T-helper 2 cell treated with Interferon-gamma antibody and Interleukin-4, amounts not matched to agents 5 μg/mL and 100 μg/mL, for 36 hours (primary cell): ENCODE measurements around the gene ADGRL3.

ENCODE experiments used
- DNase-seq: peaks from one replicate; pipeline ENCODE4 v3.0.0; 2021; ENCODE audit warnings: low spot score
- H3K27ac Mint-ChIP-seq: one replicate; pipeline ENCODE4 v1.8.0; 2021; ENCODE audit warnings: mild to moderate bottlenecking, mixed read lengths
- H3K27me3 Mint-ChIP-seq: one replicate; pipeline ENCODE4 v1.8.0; 2021; ENCODE audit warnings: low read depth, mixed read lengths
- H3K36me3 Mint-ChIP-seq: one replicate; pipeline ENCODE4 v1.8.0; 2021; ENCODE audit warnings: low read depth, mixed read lengths
- H3K4me1 Mint-ChIP-seq: one replicate; pipeline ENCODE4 v1.8.0; 2021; ENCODE audit warnings: low read depth, mixed read lengths
- H3K4me3 Mint-ChIP-seq: one replicate; pipeline ENCODE4 v1.8.0; 2022; ENCODE audit warnings: mild to moderate bottlenecking, moderate library complexity, mixed read lengths
- H3K9me3 Mint-ChIP-seq: one replicate; pipeline ENCODE4 v1.8.0; 2021; ENCODE audit warnings: mixed read lengths

ADGRL3 gene

DNA sequence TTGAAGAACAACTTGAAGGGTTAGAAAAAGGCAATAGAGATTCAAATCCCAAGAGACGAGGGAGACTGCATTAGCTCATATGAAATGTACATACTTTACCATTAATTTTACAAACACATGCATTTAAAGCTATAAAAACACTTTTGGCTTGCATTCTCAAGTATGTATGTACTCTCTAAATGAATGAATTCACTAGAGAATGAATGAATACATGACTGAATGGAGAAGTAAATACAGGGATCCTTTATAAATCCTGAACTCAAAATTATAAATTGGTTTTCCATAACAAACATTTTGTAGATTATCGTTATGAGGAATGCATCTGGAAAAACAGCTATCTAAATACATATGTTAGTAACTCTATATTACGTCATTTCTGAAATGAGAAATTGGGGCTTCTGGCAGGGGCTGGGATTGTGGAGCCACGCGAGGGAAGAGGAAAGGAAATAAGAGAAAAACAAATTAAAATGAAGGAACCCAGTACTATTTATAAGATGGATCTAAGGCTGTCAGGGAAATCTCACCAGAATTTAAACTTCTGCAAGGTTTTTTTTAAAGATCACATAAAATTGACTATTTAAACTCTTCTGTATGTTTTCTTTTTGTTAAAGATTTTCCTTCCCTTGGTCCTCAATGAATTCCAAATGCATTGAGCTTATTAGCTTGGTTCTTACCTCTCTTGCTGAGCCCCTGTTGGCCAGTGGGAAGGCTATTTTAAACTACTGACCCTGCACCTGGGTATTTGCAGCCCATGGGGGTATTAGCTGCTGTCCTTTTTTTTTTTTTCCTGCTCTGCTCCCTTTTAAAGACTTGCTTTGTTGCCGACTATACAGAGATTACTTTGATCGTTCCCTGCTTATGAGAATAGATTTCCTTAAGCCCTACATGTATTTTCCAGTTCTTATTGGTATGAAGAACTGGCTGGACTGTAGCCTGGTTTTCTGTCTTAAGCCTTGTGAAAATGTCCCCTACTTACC, 207.8 kb downstream of the ADGRL3 start:
- peaks cover 6% of the 10 kb centered on the region for H3K9me3 Mint-ChIP-seq
- no peaks in the 10 kb centered on the region for H3K4me1 Mint-ChIP-seq
- no peak overlapping the region for H3K4me3 Mint-ChIP-seq
- no peak for DNase-seq
- no peaks in the 10 kb centered on the region for H3K36me3 Mint-ChIP-seq
- no peaks in the 10 kb centered on the region for H3K27me3 Mint-ChIP-seq
- no peak overlapping the region for H3K27ac Mint-ChIP-seq

DNA sequence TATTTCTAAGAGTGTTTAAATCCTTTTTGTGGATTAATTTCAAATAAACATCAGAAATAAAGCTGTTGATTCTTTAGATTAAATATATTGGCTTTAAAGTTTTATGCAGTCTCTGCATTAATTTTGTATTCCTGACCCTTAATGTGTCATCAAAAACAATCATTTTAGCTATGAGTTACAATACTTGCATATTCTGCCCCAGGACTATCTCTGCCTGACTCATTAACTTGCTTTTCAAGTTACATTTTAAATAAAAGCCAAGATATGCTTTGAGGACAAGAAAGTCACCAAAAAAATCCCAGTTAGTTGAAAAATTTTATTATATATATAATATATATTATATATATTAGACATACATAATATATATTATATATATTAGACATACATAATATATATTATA, 208.7 kb downstream of the ADGRL3 start:
- no peak for DNase-seq
- Mint-ChIP-seq H3K27me3 (no peaks in the 10 kb centered on the region), H3K9me3 (peaks cover 9% of the 10 kb centered on the region), H3K36me3 (no peaks in the 10 kb centered on the region), H3K4me1 (no peaks in the 10 kb centered on the region), H3K4me3 (no peak overlapping the region), H3K27ac (no peak overlapping the region)

DNA sequence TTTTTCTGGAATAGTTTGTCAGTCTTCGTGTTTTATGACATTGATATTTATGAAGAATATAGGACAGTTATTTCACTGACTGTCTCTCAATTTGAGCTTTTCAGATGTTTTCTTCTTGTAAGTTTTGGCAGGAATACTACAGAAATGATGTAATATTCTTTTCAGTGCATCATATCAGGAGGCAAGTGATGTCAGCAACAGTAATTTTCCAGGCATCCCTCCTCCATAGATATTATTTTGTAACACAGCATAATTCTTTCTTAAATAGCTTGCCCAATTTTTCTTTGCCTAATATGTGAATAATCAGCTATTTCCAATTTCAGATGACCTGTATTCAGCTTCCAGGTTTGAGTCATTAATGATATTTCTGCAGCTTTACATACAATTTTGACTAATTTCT, 211.1 kb downstream of the ADGRL3 start:
- Mint-ChIP-seq H3K36me3 (no peaks in the 10 kb centered on the region), H3K27me3 (no peaks in the 10 kb centered on the region), H3K9me3 (peaks cover 9% of the 10 kb centered on the region), H3K27ac (no peak overlapping the region), H3K4me3 (no peak overlapping the region), H3K4me1 (no peaks in the 10 kb centered on the region)
- DNase-seq, result no peak

DNA sequence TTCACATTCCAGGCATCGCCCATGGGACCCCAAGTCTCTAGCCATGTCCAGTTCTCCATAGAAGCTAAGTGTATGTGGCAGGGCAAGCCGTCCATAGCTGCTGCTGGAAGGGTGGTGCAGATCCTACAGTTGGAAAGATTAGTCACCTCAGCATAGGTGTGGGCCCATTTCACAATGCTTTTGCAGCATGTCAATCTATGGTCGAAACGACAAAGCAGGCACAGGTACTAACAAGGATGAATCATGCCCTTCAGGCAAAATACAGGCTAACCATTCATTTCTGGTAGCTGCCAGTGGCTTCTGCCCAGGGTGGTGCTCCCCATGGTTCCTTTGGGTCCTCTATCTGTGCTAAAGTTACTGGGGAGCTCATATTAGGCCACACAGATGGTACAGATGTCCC, 225.2 kb downstream of the ADGRL3 start:
- Mint-ChIP-seq H3K9me3 (peaks cover 20% of the 10 kb centered on the region), H3K36me3 (no peaks in the 10 kb centered on the region), H3K27ac (no peak overlapping the region), H3K4me3 (no peak overlapping the region), H3K4me1 (no peaks in the 10 kb centered on the region), H3K27me3 (no peaks in the 10 kb centered on the region)
- no peak for DNase-seq

DNA sequence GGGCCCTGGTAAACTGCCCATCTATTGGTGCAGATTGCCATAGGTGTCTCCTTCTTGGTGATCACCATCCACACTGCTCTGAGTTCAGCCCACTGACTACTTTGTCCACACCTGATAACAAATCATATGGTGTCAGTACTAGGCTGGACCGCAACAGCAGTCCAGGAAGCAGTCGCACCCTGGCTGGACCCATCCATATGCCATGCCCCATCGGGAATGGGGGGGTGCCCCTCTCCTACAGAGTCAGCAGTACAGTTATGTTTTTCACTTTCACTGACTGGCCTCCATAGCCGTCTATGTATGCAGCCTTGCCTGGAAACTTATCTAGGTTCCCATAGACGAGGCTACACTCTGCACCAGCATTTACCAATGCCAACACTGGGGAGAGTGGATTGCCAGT, 226.1 kb downstream of the ADGRL3 start:
- Mint-ChIP-seq H3K9me3 (peaks cover 20% of the 10 kb centered on the region), H3K4me3 (no peak overlapping the region), H3K27me3 (no peaks in the 10 kb centered on the region), H3K36me3 (no peaks in the 10 kb centered on the region), H3K27ac (no peak overlapping the region), H3K4me1 (no peaks in the 10 kb centered on the region)
- no peak for DNase-seq

DNA sequence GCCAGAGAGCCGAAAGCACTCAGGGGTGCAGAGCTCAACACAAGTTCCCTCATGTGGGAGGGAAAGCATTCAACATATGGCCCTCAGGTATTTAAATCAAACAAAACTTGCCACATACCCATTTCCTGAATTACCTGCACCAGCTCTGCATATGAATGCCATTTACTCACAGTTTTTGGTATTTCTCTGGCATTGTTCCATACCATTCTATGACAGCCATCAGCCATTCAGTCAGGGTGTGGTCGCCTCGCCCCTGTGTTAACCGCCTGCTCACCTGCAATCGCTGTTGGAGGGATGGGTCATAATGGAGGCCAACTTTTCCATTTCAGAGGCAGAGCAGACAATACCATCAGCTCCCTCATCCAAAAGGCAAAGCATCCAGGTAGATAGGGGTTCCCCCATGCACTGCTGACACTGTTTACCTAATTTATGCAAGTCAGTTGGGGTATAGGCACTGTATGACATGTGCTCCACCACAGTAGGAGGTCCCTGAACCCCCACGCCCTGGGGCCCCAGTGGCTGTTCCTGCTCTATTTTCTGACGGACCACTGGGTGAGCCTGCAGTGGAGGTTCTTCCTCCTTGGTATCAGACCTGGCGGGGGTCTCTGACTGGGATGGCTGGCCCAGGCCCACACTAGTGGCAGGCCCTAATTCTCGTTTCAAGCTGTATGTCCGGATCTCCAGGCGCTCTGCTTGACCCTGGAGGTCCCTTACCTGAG, 227.1 kb downstream of the ADGRL3 start:
- Mint-ChIP-seq H3K9me3 (peaks cover 15% of the 10 kb centered on the region), H3K4me1 (no peaks in the 10 kb centered on the region), H3K27ac (no peak overlapping the region), H3K36me3 (no peaks in the 10 kb centered on the region), H3K4me3 (no peak overlapping the region), H3K27me3 (no peaks in the 10 kb centered on the region)
- DNase-seq, result no peak

DNA sequence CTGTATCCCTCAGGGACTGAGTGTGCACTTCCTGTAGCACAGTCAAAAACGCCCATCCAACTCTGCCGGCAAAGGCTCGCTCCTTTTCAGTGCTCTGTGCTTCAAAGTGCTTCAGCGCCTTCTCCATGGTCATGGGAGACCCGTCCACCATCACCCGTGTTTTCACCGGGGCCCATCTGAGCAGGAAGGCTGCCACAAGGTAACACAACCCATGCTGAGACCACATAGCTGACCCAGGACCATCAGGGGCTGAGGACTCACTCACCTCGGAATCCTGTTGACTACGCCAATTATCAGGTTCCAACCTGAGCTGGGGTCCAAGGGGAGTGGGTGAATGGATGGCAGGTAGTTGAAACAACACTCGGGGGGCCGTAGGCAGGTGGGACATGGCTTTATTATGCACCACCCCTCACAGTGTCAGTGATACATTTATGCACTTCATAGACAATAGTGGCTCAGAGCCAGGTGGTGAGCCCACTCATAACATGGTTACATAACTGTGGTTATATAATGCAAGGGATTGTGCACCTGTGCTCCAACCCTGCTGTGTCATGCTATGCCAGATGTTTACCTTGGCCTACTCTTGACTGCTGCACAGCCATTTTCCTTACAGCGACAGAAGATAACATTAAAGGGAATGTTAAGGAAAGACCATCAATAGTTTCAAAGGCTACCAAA, 227.8 kb downstream of the ADGRL3 start:
- Mint-ChIP-seq H3K36me3 (no peaks in the 10 kb centered on the region), H3K4me1 (no peaks in the 10 kb centered on the region), H3K4me3 (no peak overlapping the region), H3K27ac (no peak overlapping the region), H3K27me3 (no peaks in the 10 kb centered on the region), H3K9me3 (peaks cover 15% of the 10 kb centered on the region)
- DNase-seq, result no peak

DNA sequence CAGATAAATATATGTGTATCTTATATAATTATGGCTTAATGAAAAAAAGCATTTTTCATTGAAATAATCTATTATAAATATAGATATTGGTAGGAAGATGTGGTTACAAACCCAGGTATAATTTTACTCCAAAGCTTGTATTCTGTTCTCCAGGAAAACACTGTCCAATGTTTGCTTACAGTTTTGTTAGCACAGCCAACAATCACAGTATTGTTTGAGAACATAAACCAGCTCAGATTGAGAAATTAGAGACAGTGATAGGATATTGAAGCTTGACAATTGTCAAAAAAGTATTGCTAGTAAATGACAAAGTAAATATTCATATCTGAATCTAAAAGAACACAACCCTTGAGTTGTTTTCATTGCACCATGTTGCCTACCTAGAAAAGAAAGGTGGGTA, 228.8 kb downstream of the ADGRL3 start:
- DNase-seq, result no peak
- peaks cover 14% of the 10 kb centered on the region for H3K9me3 Mint-ChIP-seq
- no peak overlapping the region for H3K4me3 Mint-ChIP-seq
- no peaks in the 10 kb centered on the region for H3K27me3 Mint-ChIP-seq
- no peak overlapping the region for H3K27ac Mint-ChIP-seq
- H3K4me1 Mint-ChIP-seq, result no peaks in the 10 kb centered on the region
- no peaks in the 10 kb centered on the region for H3K36me3 Mint-ChIP-seq

DNA sequence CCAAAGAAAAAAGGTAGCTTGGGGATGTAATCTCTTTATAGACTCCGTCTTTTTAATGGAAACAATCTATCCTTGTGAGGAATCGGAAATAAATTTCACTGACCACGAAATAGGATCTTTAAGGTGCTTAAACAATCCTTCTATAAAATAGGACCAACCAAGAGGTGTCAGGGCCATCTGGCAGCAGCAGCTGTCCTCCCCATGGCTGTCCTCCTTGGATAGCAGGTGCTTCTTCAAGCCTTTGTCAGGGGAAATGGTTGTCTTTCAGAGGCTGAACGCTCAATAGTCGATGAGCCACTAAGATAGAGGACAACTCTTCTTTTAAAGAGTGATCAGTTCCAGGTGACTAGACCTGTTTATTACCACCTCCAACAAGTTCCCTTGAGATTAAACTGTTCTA, 231.0 kb downstream of the ADGRL3 start:
- Mint-ChIP-seq H3K4me1 (no peaks in the 10 kb centered on the region), H3K4me3 (no peak overlapping the region), H3K27me3 (no peaks in the 10 kb centered on the region), H3K27ac (no peak overlapping the region), H3K9me3 (peaks cover 24% of the 10 kb centered on the region), H3K36me3 (no peaks in the 10 kb centered on the region)
- no peak for DNase-seq

DNA sequence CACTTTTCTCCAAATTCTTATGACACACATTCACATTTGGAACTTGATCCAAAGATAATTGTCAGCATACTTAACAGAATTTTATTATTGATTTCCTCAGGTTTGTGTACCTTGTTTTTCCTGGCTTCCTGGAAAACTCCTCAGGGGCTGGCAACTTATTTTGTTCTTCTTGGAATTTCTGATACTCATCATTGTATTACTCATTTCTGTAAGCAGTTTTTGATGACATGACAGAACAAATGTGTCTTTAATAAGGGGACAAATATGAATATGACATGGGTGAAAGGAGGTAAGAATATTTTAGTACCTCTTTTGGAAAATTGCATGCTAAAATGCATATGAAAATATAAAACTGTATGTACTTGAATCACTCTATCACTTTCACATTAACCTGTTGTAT, 237.8 kb downstream of the ADGRL3 start:
- no peaks in the 10 kb centered on the region for H3K27me3 Mint-ChIP-seq
- H3K27ac Mint-ChIP-seq, result no peak overlapping the region
- peaks cover 29% of the 10 kb centered on the region for H3K9me3 Mint-ChIP-seq
- DNase-seq, result no peak
- H3K4me3 Mint-ChIP-seq, result no peak overlapping the region
- H3K4me1 Mint-ChIP-seq, result no peaks in the 10 kb centered on the region
- no peaks in the 10 kb centered on the region for H3K36me3 Mint-ChIP-seq

DNA sequence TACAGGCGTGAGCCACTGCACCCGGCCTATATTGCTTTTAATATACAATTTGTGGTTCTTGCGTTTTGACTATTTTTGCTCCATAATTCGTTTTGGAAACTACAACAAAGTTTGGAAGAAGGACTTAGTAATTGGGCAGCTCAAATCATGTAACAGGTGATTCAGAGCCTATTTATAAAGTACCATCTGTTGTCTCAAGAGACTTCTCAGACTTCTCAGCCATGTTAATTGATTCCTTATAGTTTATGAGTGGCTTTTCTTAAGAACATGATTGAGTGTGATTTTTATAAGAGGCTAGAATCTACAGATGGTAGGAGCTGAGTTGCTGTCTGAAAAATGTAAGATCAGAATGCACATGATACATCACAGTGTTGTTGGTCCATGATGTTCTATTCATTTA, 240.2 kb downstream of the ADGRL3 start:
- no peak for DNase-seq
- H3K27ac Mint-ChIP-seq, result no peak overlapping the region

DNA sequence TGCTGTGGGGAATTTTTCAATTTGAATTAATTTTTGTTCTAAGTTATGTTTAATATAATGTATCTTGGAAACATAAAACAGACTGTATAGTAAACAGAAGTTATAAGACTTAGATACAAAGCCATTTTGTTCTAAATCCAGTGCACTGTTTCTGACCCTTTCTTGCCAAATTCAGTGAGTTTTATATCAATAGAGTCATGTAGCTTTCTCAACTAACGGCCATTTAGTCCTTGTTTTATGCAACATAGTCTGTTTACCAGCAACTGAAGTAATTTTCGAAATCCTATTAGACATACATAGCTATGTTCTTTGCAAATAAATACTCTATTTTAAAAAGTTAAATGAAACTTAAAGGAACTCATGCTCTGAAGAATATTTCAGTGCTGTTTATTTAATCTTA, 242.8 kb downstream of the ADGRL3 start:
- Mint-ChIP-seq H3K4me1 (no peaks in the 10 kb centered on the region), H3K27ac (no peak overlapping the region), H3K9me3 (peaks cover 18% of the 10 kb centered on the region), H3K36me3 (no peaks in the 10 kb centered on the region), H3K27me3 (no peaks in the 10 kb centered on the region), H3K4me3 (no peak overlapping the region)
- no peak for DNase-seq

More for the DNA sequence above, 240.2 kb downstream of the ADGRL3 start:
- Mint-ChIP-seq H3K36me3 (no peaks in the 10 kb centered on the region), H3K9me3 (peaks cover 21% of the 10 kb centered on the region), H3K4me1 (no peaks in the 10 kb centered on the region), H3K27me3 (no peaks in the 10 kb centered on the region), H3K4me3 (no peak overlapping the region)

DNA sequence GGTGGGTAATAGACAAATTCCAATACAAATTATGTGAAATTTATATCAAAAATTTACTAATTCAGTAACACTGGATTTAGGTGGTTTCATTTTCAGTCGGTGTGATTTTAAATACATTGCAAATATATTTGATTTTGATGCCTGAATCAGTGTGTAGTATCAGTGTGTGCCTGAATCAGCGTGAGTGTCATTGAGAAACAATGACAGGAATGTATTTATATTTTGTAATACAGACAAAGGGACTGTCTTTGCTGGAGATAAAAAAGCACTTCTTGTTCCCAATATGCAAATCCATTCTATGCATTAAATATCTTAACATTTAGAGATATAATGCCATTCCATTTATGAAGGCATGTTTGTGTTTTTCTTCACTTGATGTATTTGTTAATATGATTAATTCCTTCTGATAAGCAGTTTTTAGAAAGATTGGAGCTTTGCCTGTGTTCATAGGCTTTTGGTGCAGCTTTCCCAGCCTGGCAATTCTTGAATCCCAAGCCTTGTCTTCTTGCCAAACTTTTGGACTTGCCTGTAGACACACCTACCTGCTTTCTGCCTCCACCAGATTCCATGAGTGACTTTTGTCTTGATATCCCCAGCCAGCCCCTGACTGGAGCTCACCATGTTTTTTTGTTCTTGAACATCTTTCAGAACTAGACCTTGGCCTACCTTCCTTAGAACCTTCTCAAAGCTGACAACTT, 243.8 kb downstream of the ADGRL3 start:
- no peaks in the 10 kb centered on the region for H3K36me3 Mint-ChIP-seq

More for the DNA sequence above, 243.8 kb downstream of the ADGRL3 start:
- DNase-seq, result no peak
- H3K27ac Mint-ChIP-seq, result no peak overlapping the region
- no peaks in the 10 kb centered on the region for H3K4me1 Mint-ChIP-seq
- no peaks in the 10 kb centered on the region for H3K27me3 Mint-ChIP-seq
- no peak overlapping the region for H3K4me3 Mint-ChIP-seq
- H3K9me3 Mint-ChIP-seq, result peaks cover 17% of the 10 kb centered on the region
